IMR-90 (cell line): ENCODE results near the gene ITSN1. TPM values are rescaled to one million over a fixed set of nuclear protein-coding genes. Genes with fewer than 3 reads are reported as not detected.

ENCODE experiments used
- ATAC-seq: fragments of 200-7000 bp; cut with Tn5 transposase; 2 replicates; pipeline ENCODE4 v1.9.1; 2020; ENCODE audit warnings: low read depth, mild to moderate bottlenecking, moderate library complexity
- BruUV-seq: library from RNA; stranded (reverse); fragments of 400-500 nt; replicated peaks from 2 replicates; lab custom pipeline; 2021; lab: Mats Ljungman, UMichigan
- CTCF ChIA-PET: fragments of 300-600 bp; formaldehyde crosslinking; extraction: SDS; loops from one replicate; lab custom pipeline; 2021; ENCODE audit warnings: antibody characterized with exemption; lab: Yijun Ruan, JAX
- POLR2A ChIA-PET: fragments of 300-600 bp; sonication (Branson Sonifier 250); formaldehyde crosslinking; loops from one replicate; lab custom pipeline; 2022; ENCODE audit warnings: antibody characterized with exemption; ENCODE audit not compliant: unreplicated experiment; lab: Charles Lee
- DNase-seq: peaks from one replicate; pipeline ENCODE4 v3.0.0; 2013
- H2AFZ ChIP-seq: replicated peaks from 2 replicates; pipeline ENCODE3; 2013; ENCODE audit warnings: low read length, mild to moderate bottlenecking; ENCODE audit not compliant: poor library complexity
- H2AK5ac ChIP-seq: 2 replicates; pipeline ENCODE4 v1.6.1; 2013; ENCODE audit warnings: low read depth, low read length, inconsistent platforms
- H2AK9ac ChIP-seq: replicated peaks from 2 replicates; pipeline ENCODE3; 2013; ENCODE audit warnings: mild to moderate bottlenecking, low read depth, low read length, moderate library complexity; ENCODE audit not compliant: poor library complexity
- H2BK120ac ChIP-seq: 2 replicates; pipeline ENCODE4 v1.6.1; 2013; ENCODE audit warnings: low read depth, low read length, inconsistent platforms
- H2BK15ac ChIP-seq: 3 replicates; pipeline ENCODE4 v1.6.1; 2013; ENCODE audit warnings: low read depth, low read length, inconsistent platforms
- H2BK20ac ChIP-seq: 2 replicates; pipeline ENCODE4 v1.6.1; 2013; ENCODE audit warnings: low read depth, mild to moderate bottlenecking, inconsistent platforms, low read length, moderate library complexity
- H2BK5ac ChIP-seq: 2 replicates; pipeline ENCODE4 v1.6.1; 2013; ENCODE audit warnings: mild to moderate bottlenecking, low read depth, low read length, inconsistent platforms; ENCODE audit not compliant: poor library complexity, severe bottlenecking
- H3K14ac ChIP-seq: replicated peaks from 2 replicates; pipeline ENCODE4 v1.6.1; 2013; ENCODE audit warnings: low read depth, low read length, inconsistent platforms
- H3K18ac ChIP-seq: 2 replicates; pipeline ENCODE4 v1.6.1; 2013; ENCODE audit warnings: low read depth, low read length, control low read depth
- H3K23ac ChIP-seq: 2 replicates; pipeline ENCODE4 v1.6.1; 2013; ENCODE audit warnings: low read depth, low read length, inconsistent platforms
- H3K27ac ChIP-seq: 2 replicates; pipeline ENCODE4 v1.5.1; 2013; ENCODE audit warnings: mild to moderate bottlenecking, control low read depth, low read length; ENCODE audit not compliant: insufficient read depth
- H3K27me3 ChIP-seq: 2 replicates; pipeline ENCODE4 v1.6.1; 2013; ENCODE audit warnings: low read length; ENCODE audit not compliant: control insufficient read depth, insufficient read depth
- H3K36me3 ChIP-seq: 2 replicates; pipeline ENCODE4 v1.6.1; 2013; ENCODE audit warnings: low read length, mixed read lengths; ENCODE audit not compliant: control insufficient read depth, insufficient read depth
- H3K4ac ChIP-seq: 2 replicates; pipeline ENCODE4 v1.6.1; 2013; ENCODE audit warnings: low read depth, low read length, inconsistent platforms
- H3K4me1 ChIP-seq: 2 replicates; pipeline ENCODE4 v1.6.1; 2013; ENCODE audit warnings: low read length, mixed read lengths; ENCODE audit not compliant: control insufficient read depth, insufficient read depth
- H3K4me2 ChIP-seq: 2 replicates; pipeline ENCODE4 v1.6.1; 2013; ENCODE audit warnings: low read depth, mild to moderate bottlenecking, control low read depth, low read length, moderate library complexity
- H3K4me3 ChIP-seq: 2 replicates; pipeline ENCODE4 v1.5.1; 2013; ENCODE audit warnings: low read depth, mild to moderate bottlenecking, control low read depth, low read length, moderate library complexity; ENCODE audit not compliant: insufficient read depth
- H3K56ac ChIP-seq: 2 replicates; pipeline ENCODE4 v1.6.1; 2013; ENCODE audit warnings: low read length, inconsistent platforms; ENCODE audit not compliant: insufficient read depth; ENCODE audit errors: extremely low read depth
- H3K79me1 ChIP-seq, 2 experiments: 2 replicates each; pipeline ENCODE4 v1.6.1; 2013; ENCODE audit warnings: low read length in 2 of 2, inconsistent platforms in 1 of 2, low read depth in 1 of 2
- H3K9ac ChIP-seq: 2 replicates; pipeline ENCODE4 v1.6.1; 2013; ENCODE audit warnings: low read depth, low read length, control low read depth
- H3K9me1 ChIP-seq: 2 replicates; pipeline ENCODE4 v1.6.1; 2013; ENCODE audit warnings: low read length, inconsistent platforms; ENCODE audit not compliant: insufficient read depth
- H3K9me3 ChIP-seq: 2 replicates; pipeline ENCODE4 v1.6.1; 2013; ENCODE audit warnings: low read length; ENCODE audit not compliant: control insufficient read depth, insufficient read depth
- H4K20me1 ChIP-seq: 2 replicates; pipeline ENCODE4 v1.6.1; 2013; ENCODE audit warnings: low read length, inconsistent platforms; ENCODE audit not compliant: insufficient read depth
- H4K5ac ChIP-seq: 2 replicates; pipeline ENCODE4 v1.6.1; 2013; ENCODE audit warnings: mild to moderate bottlenecking, low read depth, low read length, control low read depth
- H4K8ac ChIP-seq, 2 experiments: 2 replicates each; pipeline ENCODE4 v1.6.1; 2013; ENCODE audit warnings: low read depth in 2 of 2, low read length in 2 of 2, control low read depth in 1 of 2, inconsistent platforms in 1 of 2
- H4K91ac ChIP-seq: 2 replicates; pipeline ENCODE4 v1.6.1; 2013; ENCODE audit warnings: low read depth, low read length, inconsistent platforms; ENCODE audit not compliant: insufficient read depth
- NFE2L2 ChIP-seq: fragments of 150-350 bp; IDR thresholded peaks from 2 replicates; pipeline ENCODE4 v1.6.1; 2016; ENCODE audit warnings: low read depth, mild to moderate bottlenecking, low read length
- RCOR1 ChIP-seq: IDR thresholded peaks from 2 replicates; pipeline ENCODE4 v1.6.1; 2012; ENCODE audit warnings: mild to moderate bottlenecking, low read length, improper control_type of control experiment; ENCODE audit not compliant: insufficient replicate concordance
- WGBS, 2 experiments: methylation state at CpG; one replicate each; pipeline versions ENCODE4 v1.1.5 to v1.1.7; 2013; ENCODE audit warnings: missing lambda C conversion rate in 2 of 2; ENCODE audit not compliant: insufficient read length in 1 of 2; ENCODE audit errors: extremely low coverage in 2 of 2; 5-methylcytosine and 5-hydroxymethylcytosine counted together
- dilution Hi-C: fragments of 300-500 bp; cut with HindIII; formaldehyde crosslinking; loops from one replicate; pipeline ENCODE4 v1.14.3; 2018; ENCODE audit warnings: low sequenced_read_pairs; ENCODE audit not compliant: unreplicated experiment
- in situ Hi-C: fragments of 300-500 bp; cut with MboI; formaldehyde crosslinking; loops from 3 replicates; pipeline ENCODE4 v1.14.3; 2019; ENCODE audit warnings: low sequenced_read_pairs, inconsistent platforms, mixed read lengths
- intact Hi-C: fragments of 100-400 bp; cut with micrococcal nuclease; formaldehyde crosslinking; loops from 2 replicates; pipeline ENCODE4 v1.10.0; 2022
- polyA plus RNA-seq, 3 experiments: library from polyadenylated mRNA; depleted of rRNA; stranded (reverse); fragments of >200 nt; gene quantifications; 2 replicates each; pipeline ENCODE4 v1.2.3, GENCODE V29; 2012; ENCODE audit warnings: low replicate concordance in 1 of 3
- total RNA-seq: library from RNA; depleted of rRNA; stranded (reverse); fragments of >200 nt; gene quantifications from 2 replicates; pipeline ENCODE4 v1.2.3, GENCODE V29; 2012

Gene ITSN1
- total and polyA plus RNA-seq, 2 of the 4 experiments (the other 2 are of a cell fraction): 45.4 to 62.0 TPM

DNA sequence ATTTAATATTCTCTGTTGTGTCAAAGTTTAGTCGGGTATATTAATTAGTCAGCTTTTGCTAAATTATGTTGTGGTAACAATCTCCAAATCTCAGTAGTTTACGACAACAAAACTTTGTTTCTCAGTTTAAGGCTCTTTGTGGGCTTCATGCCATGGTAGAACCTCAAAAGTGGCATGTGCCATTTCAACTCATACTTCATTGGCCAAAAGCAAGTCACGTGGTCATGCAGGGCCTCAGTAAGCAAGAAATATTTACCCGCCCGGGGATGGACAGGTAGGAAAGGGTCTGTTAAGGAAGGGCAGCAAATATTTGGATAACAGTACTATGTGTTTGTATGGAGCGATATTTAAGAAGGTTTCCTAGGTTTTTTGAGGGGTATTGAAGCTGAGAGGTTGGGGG lies 38.6 kb downstream of the ITSN1 start:
- H3K4me2 ChIP-seq: no peak overlapping the region
- no peak overlapping the region for H2BK120ac ChIP-seq
- H4K20me1 ChIP-seq: peaks cover 24% of the 10 kb centered on the region
- H3K27me3 ChIP-seq: no peaks in the 10 kb centered on the region
- in situ Hi-C loops (no loop called here), intact Hi-C loops (no loop called here), dilution Hi-C loops (no loop called here)
- ChIA-PET POLR2A (no interaction called here), CTCF (no interaction called here)
- no peak overlapping the region for H2AK5ac ChIP-seq
- H3K9ac ChIP-seq: no peak overlapping the region
- no peak overlapping the region for H2BK20ac ChIP-seq
- TF ChIP-seq RCOR1 (no peak), NFE2L2 (no peak)
- WGBS, 2 experiments: no CpG with 5 or more reads among the region's 6 CpGs
- H4K91ac ChIP-seq: no peak overlapping the region
- H2AFZ ChIP-seq: no peak overlapping the region
- no peak overlapping the region for H3K18ac ChIP-seq
- H3K23ac ChIP-seq: no peak overlapping the region
- H4K5ac ChIP-seq: no peak overlapping the region
- no peak overlapping the region for H2AK9ac ChIP-seq
- H3K4ac ChIP-seq: no peak overlapping the region
- no peak overlapping the region for H3K27ac ChIP-seq
- peaks cover 14% of the 10 kb centered on the region for H3K9me1 ChIP-seq
- H3K56ac ChIP-seq: no peak overlapping the region
- DNase-seq (no peak), ATAC-seq (no peak)
- no peak overlapping the region for H4K8ac ChIP-seq
- no TSS peak for BruUV-seq
- H2BK15ac ChIP-seq: no peak overlapping the region
- no peak overlapping the region for H2BK5ac ChIP-seq
- H3K4me1 ChIP-seq: peaks cover 11% of the 10 kb centered on the region
- no peak overlapping the region for H3K14ac ChIP-seq
- no peaks in the 10 kb centered on the region for H3K36me3 ChIP-seq
- peaks cover 33 to 69% of the 10 kb centered on the region in 2 experiments for H3K79me1 ChIP-seq
- no peaks in the 10 kb centered on the region for H3K9me3 ChIP-seq
- H3K4me3 ChIP-seq: no peak overlapping the region
